Measurements from ENCODE around the gene ARHGEF3. TPM values are rescaled to one million over a fixed set of nuclear protein-coding genes. Genes with fewer than 3 reads are reported as not detected.

ARHGEF3 gene
- total RNA-seq, 1 experiment from 2014 or later: 10.2 TPM

DNA sequence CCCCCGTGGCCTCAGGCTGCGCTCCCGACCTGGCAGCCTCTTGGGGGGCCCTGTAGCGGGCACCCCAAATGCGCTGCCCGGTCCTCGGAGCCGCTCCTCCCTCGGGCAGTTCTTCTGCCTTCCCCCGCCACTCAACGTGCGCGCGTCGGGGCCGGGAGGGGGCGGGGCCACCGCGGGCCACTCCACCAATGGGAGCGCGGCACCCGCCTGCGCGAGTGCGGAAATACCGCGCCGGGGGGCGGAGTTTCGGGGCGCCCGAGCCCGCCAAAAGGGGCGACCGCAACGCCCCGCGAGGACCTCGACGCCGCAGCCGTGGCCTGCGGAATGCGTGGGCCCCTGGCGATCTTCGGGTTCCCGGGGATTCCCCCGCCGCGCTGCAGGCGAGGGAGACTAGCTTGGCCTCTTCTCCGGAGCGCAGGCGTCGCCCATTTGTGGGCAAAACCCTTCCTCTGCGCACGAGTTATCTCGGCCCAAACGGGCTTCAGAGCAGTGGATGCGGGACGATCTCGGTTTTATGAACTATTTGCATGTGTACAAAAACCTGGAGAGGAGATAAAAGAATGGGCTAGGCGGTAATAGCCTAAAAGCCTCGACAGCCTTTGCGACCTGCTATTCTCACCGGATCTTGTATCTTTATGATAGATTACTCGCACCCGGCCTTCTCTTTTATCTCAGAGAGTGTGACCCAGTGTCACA lies 118.5 kb downstream of the ARHGEF3 start, which contains the start of gene TASOR:
TSS of gene TASOR (minus strand) at position 144 of the 696 bp plus-strand sequence. CDS start 259 bp downstream, outside the sequence.
- peaks cover 7% of the 10 kb centered on the region for H3K4me1 Mint-ChIP-seq (ENCODE audit: low read depth, unreplicated experiment)
- TF ChIP-seq, protein P1, sequence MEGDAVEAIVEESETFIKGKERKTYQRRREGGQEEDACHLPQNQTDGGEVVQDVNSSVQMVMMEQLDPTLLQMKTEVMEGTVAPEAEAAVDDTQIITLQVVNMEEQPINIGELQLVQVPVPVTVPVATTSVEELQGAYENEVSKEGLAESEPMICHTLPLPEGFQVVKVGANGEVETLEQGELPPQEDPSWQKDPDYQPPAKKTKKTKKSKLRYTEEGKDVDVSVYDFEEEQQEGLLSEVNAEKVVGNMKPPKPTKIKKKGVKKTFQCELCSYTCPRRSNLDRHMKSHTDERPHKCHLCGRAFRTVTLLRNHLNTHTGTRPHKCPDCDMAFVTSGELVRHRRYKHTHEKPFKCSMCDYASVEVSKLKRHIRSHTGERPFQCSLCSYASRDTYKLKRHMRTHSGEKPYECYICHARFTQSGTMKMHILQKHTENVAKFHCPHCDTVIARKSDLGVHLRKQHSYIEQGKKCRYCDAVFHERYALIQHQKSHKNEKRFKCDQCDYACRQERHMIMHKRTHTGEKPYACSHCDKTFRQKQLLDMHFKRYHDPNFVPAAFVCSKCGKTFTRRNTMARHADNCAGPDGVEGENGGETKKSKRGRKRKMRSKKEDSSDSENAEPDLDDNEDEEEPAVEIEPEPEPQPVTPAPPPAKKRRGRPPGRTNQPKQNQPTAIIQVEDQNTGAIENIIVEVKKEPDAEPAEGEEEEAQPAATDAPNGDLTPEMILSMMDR (IDR thresholded peaks at IDR 0.05; ENCODE audit: insufficient read depth in 1 of 2, low read depth in 1 of 2, low read length in 1 of 2, severe bottlenecking in 1 of 2, unreplicated experiment in 1 of 2): no peak
- no peaks in the 10 kb centered on the region for H3K27me3 Mint-ChIP-seq (ENCODE audit: insufficient read depth, unreplicated experiment)
- no peaks in the 10 kb centered on the region for H3K9me3 Mint-ChIP-seq (ENCODE audit: unreplicated experiment)
- ChIA-PET CTCF (interaction anchor here (0.6 to 1.7 kb wide), 3 partner anchors 19 to 306 kb away, joined by 3 to 7 read pairs (median 5); partner anchors contain the start of gene ARHGEF3), POLR2A (interaction anchor here (1.2 to 1.9 kb wide), 3 partner anchors 10 to 141 kb away, joined by 3 to 18 read pairs (median 8); no protein-coding TSS in a partner anchor)
- H3K9me3 ChIP-seq: no peaks in the 10 kb centered on the region
- intact Hi-C loops (cut with micrococcal nuclease; ENCODE audit: unreplicated experiment): no loop called here
- peak; percentile 86 to 91 for DNase-seq
- H3K4me1 ChIP-seq: peaks cover 17% of the 10 kb centered on the region
- no peaks in the 10 kb centered on the region for H3K36me3 ChIP-seq (ENCODE audit: control insufficient read depth, insufficient read depth, low read length)
- TSS peak; percentile 71 for BruUV-seq (replicated peaks)
- H3K4me3 Mint-ChIP-seq (ENCODE audit: unreplicated experiment): peak within 1 kb of the TSS; percentile 94
- peaks cover 41% of the 10 kb centered on the region for H3K36me3 Mint-ChIP-seq (ENCODE audit: insufficient read depth, unreplicated experiment)
- H3K27ac Mint-ChIP-seq (ENCODE audit: unreplicated experiment): peak within 1 kb of the TSS; percentile 84
- peak within 1 kb of the TSS; percentile 94 for H3K4me3 ChIP-seq (ENCODE audit: low read depth, low read length)
- H3K27me3 ChIP-seq (replicated peaks; ENCODE audit: control insufficient read depth, insufficient read depth, low read length): no peaks in the 10 kb centered on the region

DNA sequence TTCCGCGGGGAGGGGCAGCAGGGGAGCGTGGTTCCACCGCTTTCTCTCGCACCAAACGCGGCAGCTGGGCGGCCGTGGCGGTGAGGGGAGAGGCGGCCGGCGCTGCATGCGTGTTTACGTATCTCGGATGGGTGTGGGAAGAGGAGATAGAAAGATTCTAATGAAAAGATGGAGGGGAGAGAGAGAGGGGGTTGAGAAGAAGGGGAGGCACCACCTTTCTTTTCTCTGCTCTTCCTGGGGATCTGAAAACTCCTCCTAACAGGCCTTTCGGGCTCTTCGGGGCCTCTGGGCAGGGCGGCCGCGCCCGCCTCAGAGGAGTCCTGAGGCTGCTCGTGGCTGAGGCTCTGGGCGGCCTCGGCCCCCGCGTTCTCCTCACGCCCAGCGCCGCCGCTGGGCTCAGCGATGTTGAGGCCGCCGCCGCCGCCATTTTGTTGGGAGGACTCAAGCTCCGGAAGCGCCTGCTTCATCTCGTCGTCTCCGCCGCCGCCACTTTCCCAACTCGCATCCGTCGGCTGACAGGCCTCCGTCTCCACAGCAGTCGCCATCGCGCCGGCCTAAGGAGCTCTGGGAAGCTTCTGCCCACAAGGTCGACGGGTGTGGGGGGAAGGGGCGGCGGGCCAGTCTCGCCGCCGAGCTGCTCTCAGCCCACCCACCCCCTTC lies 119.2 kb downstream of the ARHGEF3 start:
- no peaks in the 10 kb centered on the region for H3K36me3 ChIP-seq (ENCODE audit: control insufficient read depth, insufficient read depth, low read length)
- H3K4me3 ChIP-seq (ENCODE audit: low read depth, low read length): peak overlapping the region; percentile 94
- Mint-ChIP-seq H3K4me1 (ENCODE audit: low read depth, unreplicated experiment) (peaks cover 7% of the 10 kb centered on the region), H3K27me3 (ENCODE audit: insufficient read depth, unreplicated experiment) (no peaks in the 10 kb centered on the region), H3K9me3 (ENCODE audit: unreplicated experiment) (no peaks in the 10 kb centered on the region), H3K4me3 (ENCODE audit: unreplicated experiment) (peak overlapping the region; percentile 94), H3K36me3 (ENCODE audit: insufficient read depth, unreplicated experiment) (peaks cover 48% of the 10 kb centered on the region), H3K27ac (ENCODE audit: unreplicated experiment) (peak overlapping the region; percentile 79)
- H3K4me1 ChIP-seq: peaks cover 17% of the 10 kb centered on the region
- BruUV-seq (replicated peaks): no TSS peak
- CTCF ChIA-PET: interaction anchor here (0.7 to 1.7 kb wide), 3 partner anchors 8 to 307 kb away, joined by 5 to 9 read pairs (median 7); partner anchors contain the start of gene ARHGEF3
- intact Hi-C loops (cut with micrococcal nuclease; ENCODE audit: unreplicated experiment): no loop called here
- H3K27me3 ChIP-seq (replicated peaks; ENCODE audit: control insufficient read depth, insufficient read depth, low read length): no peaks in the 10 kb centered on the region
- POLR2A ChIA-PET: interaction anchor here (1.1 to 1.9 kb wide), 4 partner anchors 9 to 308 kb away, joined by 3 to 18 read pairs (median 6); no protein-coding TSS in a partner anchor
- peak; percentile 67 to 78 for DNase-seq
- TF ChIP-seq, protein P1 (IDR thresholded peaks at IDR 0.05; ENCODE audit: insufficient read depth in 1 of 2, low read depth in 1 of 2, low read length in 1 of 2, severe bottlenecking in 1 of 2, unreplicated experiment in 1 of 2): no peak
- no peaks in the 10 kb centered on the region for H3K9me3 ChIP-seq

DNA sequence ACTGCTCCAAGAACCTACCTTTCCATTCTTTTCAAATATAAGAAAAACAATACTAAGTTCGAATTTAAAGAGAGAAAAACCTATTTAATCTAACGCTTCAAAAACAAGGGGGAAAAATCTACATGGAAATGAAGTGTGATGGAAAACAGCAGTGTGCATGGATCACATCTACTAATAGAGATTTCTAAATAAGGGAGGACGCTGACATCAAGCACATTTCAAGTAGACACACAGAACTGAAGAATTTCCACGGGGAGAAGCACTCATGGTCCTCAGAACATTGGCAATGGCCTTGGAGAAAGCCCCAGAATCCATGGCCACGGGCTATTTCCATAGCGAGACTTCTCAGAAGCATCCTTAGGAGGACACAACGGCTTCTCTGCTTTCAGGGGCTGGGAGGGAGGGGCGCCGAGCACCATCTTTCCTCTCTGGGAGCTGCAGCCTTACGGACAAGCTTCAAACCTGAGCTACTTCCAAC lies 119.7 kb downstream of the ARHGEF3 start:
- DNase-seq: peak in 1 of 2 experiments; percentile 78
- Mint-ChIP-seq H3K9me3 (ENCODE audit: unreplicated experiment) (no peaks in the 10 kb centered on the region), H3K4me3 (ENCODE audit: unreplicated experiment) (peak overlapping the region; percentile 94), H3K36me3 (ENCODE audit: insufficient read depth, unreplicated experiment) (peaks cover 49% of the 10 kb centered on the region), H3K27ac (ENCODE audit: unreplicated experiment) (peak overlapping the region; percentile 79), H3K4me1 (ENCODE audit: low read depth, unreplicated experiment) (peaks cover 7% of the 10 kb centered on the region), H3K27me3 (ENCODE audit: insufficient read depth, unreplicated experiment) (no peaks in the 10 kb centered on the region)
- Histone ChIP-seq H3K27me3 (replicated peaks; ENCODE audit: control insufficient read depth, insufficient read depth, low read length) (no peaks in the 10 kb centered on the region), H3K4me1 (peaks cover 17% of the 10 kb centered on the region), H3K4me3 (ENCODE audit: low read depth, low read length) (peak overlapping the region; percentile 94), H3K36me3 (ENCODE audit: control insufficient read depth, insufficient read depth, low read length) (no peaks in the 10 kb centered on the region), H3K9me3 (no peaks in the 10 kb centered on the region)
- BruUV-seq (replicated peaks): no TSS peak
- intact Hi-C loops (cut with micrococcal nuclease; ENCODE audit: unreplicated experiment): no loop called here
- TF ChIP-seq, protein P1 (IDR thresholded peaks at IDR 0.05; ENCODE audit: insufficient read depth in 1 of 2, low read depth in 1 of 2, low read length in 1 of 2, severe bottlenecking in 1 of 2, unreplicated experiment in 1 of 2): no peak
- POLR2A ChIA-PET: interaction anchor here (1.1 to 1.9 kb wide), 3 partner anchors 9 to 308 kb away, joined by 5 to 18 read pairs (median 8); no protein-coding TSS in a partner anchor
- CTCF ChIA-PET: interaction anchor here (0.7 to 1.7 kb wide), 3 partner anchors 8 to 307 kb away, joined by 5 to 9 read pairs (median 7); partner anchors contain the start of gene ARHGEF3
